Spinal cord (tissue), 10 donors: ENCODE measurements around the gene KRTAP12-4. TPM values are rescaled to one million over a fixed set of nuclear protein-coding genes. Genes with fewer than 3 reads are reported as not detected.

ENCODE experiments used
- DNase-seq, 6 donors: peaks; one replicate each; pipeline versions ENCODE4 v3.0.0 to v3.0.0-alpha.2; 2013 to 2015; ENCODE audit warnings: low spot score in 6 of 6, low read depth in 4 of 6
- H3K27ac ChIP-seq: one replicate; pipeline ENCODE4 v1.5.1; 2013; ENCODE audit warnings: low read depth, low read length, control low read depth
- H3K27me3 ChIP-seq: one replicate; pipeline ENCODE4 v1.6.1; 2013; ENCODE audit warnings: low read length; ENCODE audit not compliant: control insufficient read depth, insufficient read depth
- H3K36me3 ChIP-seq: one replicate; pipeline ENCODE4 v1.6.1; 2013; ENCODE audit warnings: low read length; ENCODE audit not compliant: control insufficient read depth, insufficient read depth
- H3K4me1 ChIP-seq: one replicate; pipeline ENCODE4 v1.6.1; 2013; ENCODE audit warnings: low read length; ENCODE audit not compliant: control insufficient read depth, insufficient read depth
- H3K4me3 ChIP-seq: one replicate; pipeline ENCODE4 v1.5.1; 2013; ENCODE audit warnings: low read depth, low read length, control low read depth
- H3K9me3 ChIP-seq: one replicate; pipeline ENCODE4 v1.6.1; 2013; ENCODE audit warnings: low read length; ENCODE audit not compliant: control insufficient read depth, insufficient read depth
- WGBS: methylation state at CpG from one replicate; pipeline ENCODE4 v1.1.5; 2013; ENCODE audit warnings: missing lambda C conversion rate; ENCODE audit not compliant: insufficient coverage; 5-methylcytosine and 5-hydroxymethylcytosine counted together
- polyA plus RNA-seq, 2 donors: library from polyadenylated mRNA; unstranded; fragments of 120-200 nt; gene quantifications; one replicate each; pipeline ENCODE4 v1.2.1, GENCODE V29; 2013; ENCODE audit not compliant: insufficient read length in 2 of 2
- total RNA-seq, 2 donors: library from RNA; depleted of rRNA in 1 of 2; stranded (reverse); fragments of 120-200 nt in 1 of 2; fragments of >200 nt in 1 of 2; gene quantifications; one replicate each; pipeline versions ENCODE4 v1.2.3 to v1.2.4, GENCODE V29; 2013 to 2014
- donor health status: healthy.

KRTAP12-4 gene
- total and polyA plus RNA-seq, 4 donors = not detected

DNA sequence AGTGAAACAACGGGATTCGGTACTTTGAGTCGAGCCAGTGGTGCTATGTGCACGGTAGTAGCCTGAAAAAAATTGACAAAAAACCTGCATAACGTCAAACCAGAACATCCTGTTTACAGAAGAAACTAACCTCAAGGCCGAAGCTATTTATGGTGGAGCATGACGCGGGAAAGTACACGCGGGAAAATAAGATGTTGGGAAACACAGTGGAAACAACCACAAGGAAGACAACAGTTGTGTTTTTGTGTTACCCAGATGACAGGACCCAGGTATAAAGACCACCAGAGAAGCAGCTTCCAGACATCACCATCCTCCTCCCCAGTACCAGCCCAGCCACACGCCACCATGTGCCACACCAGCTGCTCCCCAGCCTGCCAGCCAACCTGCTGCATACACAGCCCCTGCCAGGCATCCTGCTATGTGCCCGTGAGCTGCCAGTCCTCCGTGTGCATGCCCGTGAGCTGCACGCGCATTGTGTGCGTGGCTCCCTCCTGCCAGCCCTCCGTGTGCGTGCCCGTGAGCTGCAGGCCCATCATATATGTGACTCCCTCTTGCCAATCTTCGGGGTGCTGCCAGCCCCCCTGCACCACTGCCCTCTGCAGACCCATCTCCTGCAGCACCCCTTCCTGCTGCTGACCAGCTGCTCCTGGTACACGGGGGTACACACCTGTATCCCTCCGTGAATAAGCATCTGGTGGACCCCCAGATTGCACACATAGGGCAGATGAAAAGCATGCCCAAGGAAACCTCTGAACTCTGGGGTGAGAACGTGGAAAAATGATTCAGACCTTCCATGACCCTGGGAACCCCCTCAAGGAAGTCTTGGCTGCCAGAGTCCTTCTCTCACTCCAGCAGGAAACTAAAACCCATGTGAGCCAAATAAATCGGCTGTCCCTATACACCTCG is 3.4 kb upstream of the KRTAP12-4 start, which contains the start of gene KRTAP12-3:
KRTAP12-3 (plus strand) TSS at position 298 of the 906 bp plus-strand sequence; CDS start at position 346, 48 bp downstream.
- Histone ChIP-seq H3K36me3 (no peaks in the 10 kb centered on the region), H3K4me3 (no peak within 1 kb of the TSS), H3K27me3 (no peaks in the 10 kb centered on the region), H3K27ac (no peak within 1 kb of the TSS), H3K4me1 (no peaks in the 10 kb centered on the region), H3K9me3 (no peaks in the 10 kb centered on the region)
- 91% methylated on average over 19 of the region's 26 CpGs for WGBS
- no peak for DNase-seq

DNA sequence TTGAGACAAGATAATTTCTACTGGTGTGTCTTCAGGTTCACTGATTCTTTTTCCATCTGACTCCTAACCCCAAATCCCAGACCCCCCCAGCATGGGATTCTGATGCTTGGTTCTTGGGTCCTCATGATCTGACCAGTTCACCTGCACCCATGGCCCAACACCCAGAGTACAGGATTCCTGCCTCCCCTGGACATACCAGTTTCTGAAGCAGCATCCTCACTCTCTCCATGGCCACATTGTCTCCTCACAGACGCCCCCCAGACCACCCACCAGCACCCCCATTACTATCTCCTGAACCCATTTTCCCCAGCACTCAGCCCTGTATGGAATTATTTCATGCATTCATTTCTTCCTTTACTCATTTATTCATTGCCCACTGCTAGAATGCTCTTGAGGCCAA is 2.4 kb upstream of the KRTAP12-4 start:
- Histone ChIP-seq H3K36me3 (no peaks in the 10 kb centered on the region), H3K27ac (no peak overlapping the region), H3K4me3 (no peak overlapping the region), H3K9me3 (no peaks in the 10 kb centered on the region), H3K27me3 (no peaks in the 10 kb centered on the region), H3K4me1 (no peaks in the 10 kb centered on the region)
- WGBS = 80% methylated on average over 1 of the region's 1 CpG
- no peak for DNase-seq

DNA sequence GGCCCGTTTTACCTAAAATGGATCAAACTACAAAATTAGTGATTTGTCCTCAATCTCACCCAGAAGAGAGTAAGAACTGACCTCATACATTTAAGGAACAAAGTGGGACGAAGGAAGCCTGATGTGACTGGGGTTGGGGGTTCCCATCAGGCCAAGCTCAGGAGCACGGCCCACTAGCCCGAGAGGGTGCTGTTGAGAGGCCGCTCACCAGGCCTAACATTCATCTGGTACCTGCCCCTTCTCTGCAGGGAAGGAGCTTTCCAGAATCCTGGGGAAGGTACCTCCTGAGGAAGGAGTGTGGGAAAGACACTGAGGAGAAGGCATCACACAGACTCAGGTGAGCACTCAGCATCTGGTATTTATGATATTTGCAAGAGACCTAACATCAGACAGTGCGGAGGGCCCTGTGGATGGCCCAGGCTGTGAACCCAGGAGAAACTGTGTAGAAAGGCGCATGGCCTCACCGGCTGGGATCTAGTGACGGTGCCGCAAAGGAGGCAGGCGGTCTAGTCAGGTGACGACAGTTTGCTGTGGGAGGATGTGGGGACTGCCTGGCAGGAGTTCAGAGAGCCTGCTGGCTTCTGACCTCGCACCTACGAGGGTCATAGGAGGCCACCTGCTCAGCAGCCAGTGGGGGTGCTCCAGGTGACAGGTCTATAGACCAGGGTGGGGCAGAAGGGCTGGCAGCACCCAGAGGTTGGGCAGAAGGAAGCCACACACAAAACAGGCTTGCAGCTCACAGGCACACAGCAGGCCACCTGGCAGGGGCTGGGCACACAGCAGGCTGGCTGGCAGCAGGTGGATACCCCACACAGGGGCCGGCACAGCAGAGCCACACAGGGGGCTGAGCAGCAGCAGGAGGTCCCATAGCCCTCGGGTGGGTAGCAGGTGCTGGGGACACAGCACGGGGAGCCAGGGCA is 543 bp downstream of the KRTAP12-4 start:
- Histone ChIP-seq H3K4me1 (no peaks in the 10 kb centered on the region), H3K27ac (no peak overlapping the region), H3K27me3 (no peaks in the 10 kb centered on the region), H3K4me3 (no peak overlapping the region), H3K9me3 (no peaks in the 10 kb centered on the region), H3K36me3 (no peaks in the 10 kb centered on the region)
- no peak for DNase-seq
- 78% methylated on average over 15 of the region's 17 CpGs for WGBS

DNA sequence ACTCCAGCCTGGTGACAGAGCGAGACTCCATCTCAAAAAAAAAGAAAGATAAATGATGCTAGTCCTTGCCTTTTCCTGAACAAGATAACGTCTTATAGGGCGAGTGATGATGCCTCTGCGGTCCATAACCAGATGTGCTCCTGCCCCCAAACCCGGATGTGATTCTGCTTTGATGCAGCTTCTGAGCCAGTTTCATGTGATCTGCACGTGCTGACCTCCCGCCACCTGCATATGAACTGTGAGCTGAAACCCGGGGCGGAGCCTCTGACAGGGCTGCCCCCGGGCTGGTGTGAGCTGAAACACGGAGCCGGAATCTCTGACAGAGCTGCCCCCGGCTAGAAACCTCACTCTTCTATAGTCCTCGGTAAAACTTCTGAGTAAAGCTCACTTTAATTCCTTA is 1.3 kb downstream of the KRTAP12-4 start:
- no peaks in the 10 kb centered on the region for H3K27me3 ChIP-seq
- no peaks in the 10 kb centered on the region for H3K36me3 ChIP-seq
- no peaks in the 10 kb centered on the region for H3K9me3 ChIP-seq
- H3K4me3 ChIP-seq = no peak overlapping the region
- no peak overlapping the region for H3K27ac ChIP-seq
- WGBS = 68% methylated on average over 12 of the region's 14 CpGs
- no peak for DNase-seq
- no peaks in the 10 kb centered on the region for H3K4me1 ChIP-seq

DNA sequence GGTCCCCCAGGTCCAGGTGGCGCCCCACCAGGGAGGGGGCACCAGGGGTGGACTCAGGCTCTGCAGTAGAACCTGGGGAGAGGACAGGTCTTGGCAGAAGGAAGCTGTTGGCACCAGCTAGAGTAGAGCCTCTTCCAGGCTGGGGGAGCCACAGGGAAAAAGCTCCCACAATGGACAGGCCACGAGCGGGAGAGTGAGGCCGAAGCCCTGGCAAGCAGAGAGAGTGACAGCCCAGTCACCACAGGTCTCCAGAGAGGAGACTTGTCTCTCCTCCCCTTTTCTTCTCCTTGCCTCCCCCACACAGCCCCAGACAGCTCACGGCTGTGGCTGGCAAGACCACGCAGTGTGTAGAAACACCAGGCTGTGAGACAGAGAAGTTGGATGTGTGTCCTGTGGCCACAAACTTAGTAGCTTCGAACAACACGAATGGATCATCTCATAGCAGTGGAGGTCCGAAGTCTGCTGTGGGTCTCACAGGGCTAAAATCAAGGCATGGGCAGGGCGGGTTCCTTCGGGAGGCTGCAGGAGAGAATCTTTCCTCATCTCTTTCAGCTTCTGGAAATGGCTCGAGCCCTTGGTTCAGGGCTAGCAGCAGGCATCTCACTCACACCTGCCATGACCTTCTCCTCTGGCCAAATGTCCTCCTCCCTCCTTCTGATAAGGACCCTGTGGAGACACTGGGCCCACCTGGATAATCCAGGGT is 3.3 kb downstream of the KRTAP12-4 start:
- Histone ChIP-seq H3K9me3 (no peaks in the 10 kb centered on the region), H3K27ac (no peak overlapping the region), H3K36me3 (no peaks in the 10 kb centered on the region), H3K4me1 (peaks cover 8% of the 10 kb centered on the region), H3K27me3 (no peaks in the 10 kb centered on the region), H3K4me3 (no peak overlapping the region)
- no peak for DNase-seq
- WGBS = 94% methylated on average over 9 of the region's 12 CpGs

DNA sequence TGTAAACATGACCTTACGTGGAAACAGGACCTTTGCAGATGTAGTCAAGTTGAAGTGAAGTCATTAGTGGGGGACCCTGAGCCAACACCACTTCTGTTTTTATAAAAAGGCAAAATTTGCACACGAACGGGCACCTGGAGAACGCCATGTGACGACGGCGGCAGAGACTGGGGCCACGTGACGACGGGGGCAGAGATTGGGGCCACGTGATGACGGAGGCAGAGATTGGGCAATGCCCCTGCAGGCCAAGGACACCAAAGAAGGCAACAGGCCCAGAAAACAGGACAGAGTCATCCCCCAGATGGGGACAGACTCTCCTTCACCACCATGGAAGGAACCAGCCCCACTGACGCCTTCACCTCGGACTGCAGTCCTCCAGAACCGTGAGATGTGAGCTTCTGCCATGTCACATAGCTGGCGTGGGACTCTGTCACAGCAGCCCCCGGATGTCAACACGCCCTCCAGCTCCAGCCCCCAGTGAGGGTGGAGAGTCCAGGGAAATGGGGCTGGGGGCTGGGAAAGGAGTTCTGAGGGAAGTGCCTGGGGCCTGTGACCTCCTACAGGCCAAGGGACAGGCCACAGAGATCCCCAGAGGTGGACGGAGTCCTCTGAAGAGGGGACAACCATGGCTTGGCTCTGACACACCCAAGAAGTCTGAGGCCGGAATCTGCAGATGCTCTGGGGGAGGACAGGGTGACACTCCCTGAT is 4.0 kb downstream of the KRTAP12-4 start:
- no peak for DNase-seq
- no peaks in the 10 kb centered on the region for H3K27me3 ChIP-seq
- WGBS = 90% methylated on average over 19 of the region's 20 CpGs
- no peaks in the 10 kb centered on the region for H3K9me3 ChIP-seq
- H3K4me3 ChIP-seq = no peak overlapping the region
- H3K36me3 ChIP-seq = no peaks in the 10 kb centered on the region
- no peak overlapping the region for H3K27ac ChIP-seq
- peaks cover 8% of the 10 kb centered on the region for H3K4me1 ChIP-seq

DNA sequence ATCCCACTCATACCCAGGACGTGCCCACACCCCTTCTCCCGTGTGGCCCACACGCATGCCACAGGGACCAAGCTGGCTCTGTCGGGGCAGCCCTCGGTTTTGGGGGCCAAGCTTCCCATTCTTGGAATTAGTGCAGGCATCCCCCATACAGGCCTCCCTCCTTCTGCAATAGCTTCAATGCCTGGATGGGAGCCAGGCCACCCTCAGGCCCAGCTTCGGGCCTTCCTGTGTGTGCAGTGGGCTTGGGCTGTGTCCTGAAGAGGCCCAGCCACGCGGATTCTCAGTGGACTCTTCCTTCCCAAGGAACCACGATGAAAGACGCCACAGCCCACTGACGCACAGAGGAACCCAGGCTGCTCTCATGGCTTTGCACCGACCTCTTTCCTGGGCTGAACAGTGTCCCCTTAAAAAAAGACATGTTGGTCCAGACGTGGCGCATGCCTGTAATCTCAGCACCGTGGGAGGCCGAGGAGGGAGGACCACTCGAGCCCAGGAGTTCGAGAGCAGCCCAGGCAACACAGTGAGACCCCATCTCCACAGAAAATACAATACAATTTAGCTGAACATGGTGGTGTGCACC is 4.8 kb downstream of the KRTAP12-4 start:
- WGBS = 87% methylated on average over 16 of the region's 18 CpGs
- peaks cover 2% of the 10 kb centered on the region for H3K9me3 ChIP-seq
- H3K36me3 ChIP-seq = no peaks in the 10 kb centered on the region
- H3K27ac ChIP-seq = no peak overlapping the region
- H3K27me3 ChIP-seq = no peaks in the 10 kb centered on the region
- no peak for DNase-seq
- no peak overlapping the region for H3K4me3 ChIP-seq
- peaks cover 8% of the 10 kb centered on the region for H3K4me1 ChIP-seq

DNA sequence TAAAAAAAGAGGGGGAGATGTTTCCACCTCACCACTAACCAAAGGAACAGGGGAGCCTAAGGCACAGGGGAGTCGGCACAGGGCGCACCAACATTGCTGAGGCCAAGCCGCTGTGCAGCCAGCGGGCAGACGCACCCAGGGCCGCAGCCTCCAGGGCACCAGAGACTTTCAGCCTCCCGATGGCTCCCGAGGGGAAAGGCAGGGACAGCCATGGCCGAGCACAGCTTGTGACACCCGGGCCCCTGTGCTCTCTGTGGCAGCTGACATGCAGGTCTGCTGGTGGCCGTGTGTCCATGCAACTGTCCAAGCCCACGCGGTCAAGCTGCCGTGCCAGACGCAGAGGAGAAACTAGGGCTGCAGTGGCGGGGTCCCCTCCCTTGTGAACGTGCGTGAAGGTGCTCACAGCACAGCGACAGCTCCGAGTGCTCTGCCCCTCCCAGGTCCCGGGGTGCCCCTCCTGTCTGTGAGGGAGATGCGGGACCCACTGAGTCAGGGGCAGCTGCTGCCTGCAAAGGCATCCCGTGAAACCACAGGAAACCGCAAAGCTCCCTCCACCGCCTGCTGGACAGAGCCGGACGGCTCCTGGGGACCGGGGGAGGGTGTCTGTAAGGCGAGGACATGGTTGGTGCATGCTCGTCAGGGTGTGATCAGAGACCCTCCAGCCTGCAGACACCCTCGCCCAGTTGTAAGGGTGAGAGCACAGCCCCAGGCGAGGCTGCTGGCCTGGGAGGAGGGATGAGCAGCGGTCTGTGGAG is 5.7 kb downstream of the KRTAP12-4 start:
- Histone ChIP-seq H3K4me1 (peaks cover 8% of the 10 kb centered on the region), H3K9me3 (peaks cover 6% of the 10 kb centered on the region), H3K27me3 (no peaks in the 10 kb centered on the region), H3K36me3 (no peaks in the 10 kb centered on the region), H3K4me3 (no peak overlapping the region), H3K27ac (no peak overlapping the region)
- no peak for DNase-seq
- WGBS = 81% methylated on average over 30 of the region's 33 CpGs
